Neural progenitor cell (in vitro differentiated cells): ENCODE data around the gene ADH5. TPM values are rescaled to one million over a fixed set of nuclear protein-coding genes. Genes with fewer than 3 reads are reported as not detected.

Experiments
- DNase-seq: peaks from one replicate; pipeline ENCODE4 v3.0.0-alpha.2; 2016; ENCODE audit warnings: low spot score
- H2AFZ ChIP-seq: fragments of 200-600 bp; sonication (generic); replicated peaks from 2 replicates; pipeline ENCODE4 v1.6.1; 2016; ENCODE audit warnings: antibody characterized with exemption
- H3F3A ChIP-seq: fragments of 200-600 bp; sonication (generic); 2 replicates; pipeline ENCODE4 v1.6.1; 2016; ENCODE audit warnings: antibody characterized with exemption, low read depth
- H3K27ac ChIP-seq: fragments of 200-600 bp; sonication (generic); 2 replicates; pipeline ENCODE4 v1.5.1; 2016; ENCODE audit warnings: mild to moderate bottlenecking
- H3K27me3 ChIP-seq: fragments of 200-600 bp; sonication (generic); 2 replicates; pipeline ENCODE4 v1.6.1; 2016; ENCODE audit warnings: mild to moderate bottlenecking, moderate library complexity
- H3K36me3 ChIP-seq: fragments of 200-600 bp; sonication (generic); 2 replicates; pipeline ENCODE4 v1.5.1; 2016
- H3K4me1 ChIP-seq: fragments of 200-600 bp; sonication (generic); 2 replicates; pipeline ENCODE4 v1.6.1; 2016; ENCODE audit warnings: mixed run types
- H3K4me2 ChIP-seq: fragments of 200-600 bp; sonication (generic); 2 replicates; pipeline ENCODE4 v1.6.1; 2016
- H3K4me3 ChIP-seq: fragments of 200-600 bp; sonication (generic); 2 replicates; pipeline ENCODE4 v1.5.1; 2016
- H3K79me2 ChIP-seq: fragments of 200-600 bp; sonication (generic); 2 replicates; pipeline ENCODE4 v1.6.1; 2016; ENCODE audit warnings: low read depth
- H3K9ac ChIP-seq: fragments of 200-600 bp; sonication (generic); 2 replicates; pipeline ENCODE4 v1.6.1; 2016
- H3K9me3 ChIP-seq: fragments of 200-600 bp; sonication (generic); 2 replicates; pipeline ENCODE4 v1.5.1; 2016; ENCODE audit warnings: low read depth
- H4K20me1 ChIP-seq: fragments of 200-600 bp; sonication (generic); 2 replicates; pipeline ENCODE4 v1.6.1; 2016; ENCODE audit warnings: low read depth
- H3K27ac Mint-ChIP-seq: 3 replicates; pipeline ENCODE4 v1.8.0; 2021; ENCODE audit warnings: mixed read lengths
- H3K27me3 Mint-ChIP-seq: 2 replicates; pipeline ENCODE4 v1.8.0; 2022; ENCODE audit warnings: low read depth, mild to moderate bottlenecking, inconsistent platforms, moderate library complexity, mixed read lengths; ENCODE audit not compliant: insufficient read depth
- H3K36me3 Mint-ChIP-seq: 3 replicates; pipeline ENCODE4 v1.8.0; 2021; ENCODE audit warnings: mixed read lengths
- H3K4me1 Mint-ChIP-seq: 3 replicates; pipeline ENCODE4 v1.8.0; 2021; ENCODE audit warnings: mixed read lengths
- H3K4me3 Mint-ChIP-seq: 3 replicates; pipeline ENCODE4 v1.8.0; 2021; ENCODE audit warnings: mild to moderate bottlenecking, moderate library complexity, mixed read lengths
- H3K9me3 Mint-ChIP-seq: 3 replicates; pipeline ENCODE4 v1.8.0; 2020; ENCODE audit warnings: mixed read lengths
- CTCF ChIP-seq: fragments of 200-600 bp; sonication (generic); IDR thresholded peaks from 2 replicates; pipeline ENCODE4 v1.5.1; 2017; ENCODE audit warnings: antibody characterized with exemption, mild to moderate bottlenecking
- EZH2 ChIP-seq: fragments of 200-600 bp; sonication (generic); IDR thresholded peaks from 2 replicates; pipeline ENCODE4 v1.6.1; 2017; ENCODE audit warnings: antibody characterized with exemption, mild to moderate bottlenecking, moderate library complexity
- EZH2phosphoT487 ChIP-seq: fragments of 200-600 bp; sonication (generic); IDR thresholded peaks from 2 replicates; pipeline ENCODE4 v1.6.1; 2017; ENCODE audit warnings: antibody characterized with exemption
- total RNA-seq: library from RNA; depleted of rRNA; stranded (reverse); fragments of >200 nt; gene quantifications from 2 replicates; pipeline ENCODE4 v1.2.3, GENCODE V29; 2015; ENCODE audit warnings: low replicate concordance

The ADH5 gene
- total RNA-seq, 1 donor from 2014 or later: 473 TPM

- TF ChIP-seq EZH2 (no peak), CTCF (no peak), EZH2phosphoT487 (no peak)
- H3K4me3 Mint-ChIP-seq: no peak overlapping the region
- no peaks in the 10 kb centered on the region for H3K79me2 ChIP-seq
- H3K27me3 Mint-ChIP-seq: no peaks in the 10 kb centered on the region
- H3K4me1 ChIP-seq: no peaks in the 10 kb centered on the region
- no peak overlapping the region for H3K9ac ChIP-seq
- H3K36me3 ChIP-seq: no peaks in the 10 kb centered on the region
- DNase-seq: no peak
- peaks cover under 1% of the 10 kb centered on the region for H3K36me3 Mint-ChIP-seq
- peaks cover 2% of the 10 kb centered on the region for H3K9me3 ChIP-seq
- H3K27ac Mint-ChIP-seq: no peak overlapping the region
- no peaks in the 10 kb centered on the region for H3K4me1 Mint-ChIP-seq
- no peak overlapping the region for H2AFZ ChIP-seq
- peaks cover 2% of the 10 kb centered on the region for H3K9me3 Mint-ChIP-seq
- no peak overlapping the region for H3K4me3 ChIP-seq
- H3K4me2 ChIP-seq: no peak overlapping the region
- H4K20me1 ChIP-seq: no peaks in the 10 kb centered on the region
- no peak overlapping the region for H3K27ac ChIP-seq
- no peaks in the 10 kb centered on the region for H3K27me3 ChIP-seq
- H3F3A ChIP-seq: no peaks in the 10 kb centered on the region
These were observed 46.0 kb upstream of the ADH5 start for GRCh38 chr4:99134586-99134985.

GRCh38 chr4:99131378-99131777 lies 42.8 kb upstream of the ADH5 start:
- Histone ChIP-seq H3K36me3 (no peaks in the 10 kb centered on the region), H3K27me3 (no peaks in the 10 kb centered on the region), H3F3A (no peaks in the 10 kb centered on the region), H3K4me1 (no peaks in the 10 kb centered on the region), H3K27ac (no peak overlapping the region), H3K4me3 (no peak overlapping the region), H2AFZ (no peak overlapping the region), H3K79me2 (no peaks in the 10 kb centered on the region), H4K20me1 (no peaks in the 10 kb centered on the region), H3K9ac (no peak overlapping the region), H3K4me2 (no peak overlapping the region), H3K9me3 (peaks cover 10% of the 10 kb centered on the region)
- H3K4me3 Mint-ChIP-seq: no peak overlapping the region
- no peak for TF ChIP-seq EZH2phosphoT487
- TF ChIP-seq CTCF: no peak
- TF ChIP-seq EZH2: no peak
- H3K27me3 Mint-ChIP-seq: peaks cover 4% of the 10 kb centered on the region
- no peak overlapping the region for H3K27ac Mint-ChIP-seq
- no peaks in the 10 kb centered on the region for H3K4me1 Mint-ChIP-seq
- DNase-seq: no peak
- H3K9me3 Mint-ChIP-seq: peaks cover 6% of the 10 kb centered on the region
- H3K36me3 Mint-ChIP-seq: peaks cover 2% of the 10 kb centered on the region

- Mint-ChIP-seq H3K9me3 (peaks cover 6% of the 10 kb centered on the region), H3K36me3 (peaks cover 2% of the 10 kb centered on the region), H3K27me3 (peaks cover 4% of the 10 kb centered on the region), H3K4me1 (no peaks in the 10 kb centered on the region), H3K27ac (no peak overlapping the region), H3K4me3 (no peak overlapping the region)
- no peaks in the 10 kb centered on the region for H3K36me3 ChIP-seq
- H3K27ac ChIP-seq: no peak overlapping the region
- TF ChIP-seq CTCF (no peak), EZH2phosphoT487 (no peak), EZH2 (no peak)
- H3K9ac ChIP-seq: no peak overlapping the region
- no peaks in the 10 kb centered on the region for H3K79me2 ChIP-seq
- no peaks in the 10 kb centered on the region for H3K4me1 ChIP-seq
- no peaks in the 10 kb centered on the region for H3K27me3 ChIP-seq
- H4K20me1 ChIP-seq: no peaks in the 10 kb centered on the region
- H3K4me2 ChIP-seq: no peak overlapping the region
- H3F3A ChIP-seq: no peaks in the 10 kb centered on the region
- no peak overlapping the region for H3K4me3 ChIP-seq
- H3K9me3 ChIP-seq: peaks cover 10% of the 10 kb centered on the region
- no peak for DNase-seq
- H2AFZ ChIP-seq: no peak overlapping the region
These were observed 37.8 kb upstream of the ADH5 start for GRCh38 chr4:99126376-99126775.
